OCI-LY7 (cell line): ENCODE data around the gene ITM2C. TPM values are rescaled to one million over a fixed set of nuclear protein-coding genes. Genes with fewer than 3 reads are reported as not detected.

ENCODE experiments used
- BruUV-seq: library from RNA; stranded (reverse); fragments of 400-500 nt; replicated peaks from 2 replicates; lab custom pipeline; 2021; lab: Mats Ljungman, UMichigan
- CTCF ChIA-PET: fragments of 300-600 bp; sonication (Branson Sonifier 250); formaldehyde crosslinking; loops from one replicate; lab custom pipeline; 2022; ENCODE audit warnings: antibody characterized with exemption; ENCODE audit not compliant: unreplicated experiment; lab: Charles Lee
- POLR2A ChIA-PET: fragments of 300-600 bp; sonication (Branson Sonifier 250); formaldehyde crosslinking; loops from one replicate; lab custom pipeline; 2022; ENCODE audit warnings: antibody characterized with exemption; lab: Charles Lee
- DNase-seq: peaks from one replicate; pipeline ENCODE4 v3.0.0-alpha.2; 2015; ENCODE audit warnings: low spot score
- H2AFZ ChIP-seq: fragments of 200-600 bp; sonication (generic), shearing (Covaris generic); 2 replicates; pipeline ENCODE4 v1.6.1; 2014; ENCODE audit warnings: mild to moderate bottlenecking, antibody characterized with exemption, low read length, moderate library complexity
- H3K27ac ChIP-seq: fragments of 200-600 bp; sonication (generic); 2 replicates; pipeline ENCODE4 v1.5.1; 2014; ENCODE audit warnings: mixed run types, low read depth, mild to moderate bottlenecking, moderate library complexity, low read length, inconsistent platforms; ENCODE audit not compliant: poor library complexity, severe bottlenecking
- H3K36me3 ChIP-seq: fragments of 200-600 bp; sonication (generic); 2 replicates; pipeline ENCODE4 v1.6.1; 2014; ENCODE audit warnings: mild to moderate bottlenecking, antibody characterized with exemption, low read length, moderate library complexity, mixed read lengths; ENCODE audit not compliant: insufficient read depth
- H3K4me1 ChIP-seq: fragments of 200-600 bp; sonication (generic); 2 replicates; pipeline ENCODE4 v1.5.1; 2014; ENCODE audit warnings: mild to moderate bottlenecking, low read length; ENCODE audit not compliant: insufficient read depth, poor library complexity, severe bottlenecking
- H3K4me2 ChIP-seq: fragments of 200-600 bp; sonication (generic); 2 replicates; pipeline ENCODE4 v1.6.1; 2014; ENCODE audit warnings: mild to moderate bottlenecking, low read length
- H3K4me3 ChIP-seq: fragments of 200-600 bp; sonication (generic); 2 replicates; pipeline ENCODE4 v1.5.1; 2014; ENCODE audit warnings: mild to moderate bottlenecking, low read depth, low read length; ENCODE audit not compliant: poor library complexity, severe bottlenecking
- H3K79me2 ChIP-seq: fragments of 200-600 bp; sonication (generic); 2 replicates; pipeline ENCODE4 v1.6.1; 2016; ENCODE audit warnings: low read depth, mild to moderate bottlenecking, low read length, moderate library complexity, mixed read lengths; ENCODE audit not compliant: insufficient read depth
- H3K9me2 ChIP-seq: fragments of 200-600 bp; sonication (generic); 2 replicates; pipeline ENCODE4 v1.6.1; 2016; ENCODE audit warnings: mild to moderate bottlenecking, low read length, mixed read lengths; ENCODE audit not compliant: insufficient read depth
- H3K9me3 ChIP-seq: fragments of 200-600 bp; sonication (generic); 2 replicates; pipeline ENCODE4 v1.6.1; 2014; ENCODE audit warnings: mild to moderate bottlenecking, mixed run types, low read length, mixed read lengths
- H4K20me1 ChIP-seq: fragments of 200-600 bp; sonication (generic); 2 replicates; pipeline ENCODE4 v1.6.1; 2014; ENCODE audit warnings: mild to moderate bottlenecking, antibody characterized with exemption, low read length, moderate library complexity, mixed read lengths; ENCODE audit not compliant: insufficient read depth
- EZH2phosphoT487 ChIP-seq: fragments of 200-600 bp; sonication (generic); IDR thresholded peaks from 2 replicates; pipeline ENCODE4 v1.6.1; 2018; ENCODE audit warnings: low read depth, borderline replicate concordance, mild to moderate bottlenecking, mixed run types, antibody characterized with exemption, low read length, moderate library complexity, mixed read lengths
- intact Hi-C: fragments of 100-400 bp; cut with micrococcal nuclease; formaldehyde crosslinking; loops from one replicate; pipeline ENCODE4 v1.10.0; 2022; ENCODE audit not compliant: unreplicated experiment
- total RNA-seq, 2 experiments: library from RNA; depleted of rRNA in 1 of 2; stranded (reverse); fragments of >200 nt in 1 of 2; shearing (Covaris generic) in 1 of 2; gene quantifications; 2 replicates each; pipeline ENCODE4 v1.2.3, GENCODE V29; 2014 to 2022
- TF ChIP-seq, protein P1 (sequence below): fragments of 200-600 bp; sonication (generic); conservative IDR thresholded peaks from 2 replicates; pipeline ENCODE4 v1.5.1; 2014; ENCODE audit warnings: mild to moderate bottlenecking, antibody characterized with exemption, low read length, moderate library complexity, mixed read lengths

Gene ITM2C
- total RNA-seq, 2 experiments from 2014 or later = not detected

DNA sequence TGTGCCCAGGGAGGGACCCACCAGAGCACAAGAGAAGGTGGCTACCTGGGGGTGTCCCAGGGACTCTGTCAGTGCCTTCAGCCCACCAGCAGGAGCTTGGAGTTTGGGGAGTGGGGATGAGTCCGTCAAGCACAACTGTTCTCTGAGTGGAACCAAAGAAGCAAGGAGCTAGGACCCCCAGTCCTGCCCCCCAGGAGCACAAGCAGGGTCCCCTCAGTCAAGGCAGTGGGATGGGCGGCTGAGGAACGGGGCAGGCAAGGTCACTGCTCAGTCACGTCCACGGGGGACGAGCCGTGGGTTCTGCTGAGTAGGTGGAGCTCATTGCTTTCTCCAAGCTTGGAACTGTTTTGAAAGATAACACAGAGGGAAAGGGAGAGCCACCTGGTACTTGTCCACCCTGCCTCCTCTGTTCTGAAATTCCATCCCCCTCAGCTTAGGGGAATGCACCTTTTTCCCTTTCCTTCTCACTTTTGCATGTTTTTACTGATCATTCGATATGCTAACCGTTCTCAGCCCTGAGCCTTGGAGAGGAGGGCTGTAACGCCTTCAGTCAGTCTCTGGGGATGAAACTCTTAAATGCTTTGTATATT lies 14.0 kb downstream of the ITM2C start:
- Histone ChIP-seq H3K79me2 (no peaks in the 10 kb centered on the region), H3K36me3 (no peaks in the 10 kb centered on the region), H3K4me3 (no peak overlapping the region), H3K4me2 (no peak overlapping the region), H3K27ac (no peak overlapping the region), H2AFZ (no peak overlapping the region), H3K4me1 (peaks cover 6% of the 10 kb centered on the region), H3K9me3 (no peaks in the 10 kb centered on the region), H4K20me1 (no peaks in the 10 kb centered on the region; the same call in 1 of the 2 replicates), H3K9me2 (no peaks in the 10 kb centered on the region)
- POLR2A ChIA-PET = interaction anchor here (0.5 to 0.9 kb wide), 4 partner anchors 9 to 1605 kb away, joined by 3 to 4 read pairs (median 3); no protein-coding TSS in a partner anchor
- CTCF ChIA-PET = interaction anchor here (0.5 to 0.6 kb wide), 2 partner anchors 55 to 62 kb away, joined by 3 read pairs; no protein-coding TSS in a partner anchor
- intact Hi-C loops = no loop called here
- BruUV-seq = no TSS peak
- DNase-seq = no peak
- no peak for TF ChIP-seq EZH2phosphoT487
- TF ChIP-seq, protein P1, sequence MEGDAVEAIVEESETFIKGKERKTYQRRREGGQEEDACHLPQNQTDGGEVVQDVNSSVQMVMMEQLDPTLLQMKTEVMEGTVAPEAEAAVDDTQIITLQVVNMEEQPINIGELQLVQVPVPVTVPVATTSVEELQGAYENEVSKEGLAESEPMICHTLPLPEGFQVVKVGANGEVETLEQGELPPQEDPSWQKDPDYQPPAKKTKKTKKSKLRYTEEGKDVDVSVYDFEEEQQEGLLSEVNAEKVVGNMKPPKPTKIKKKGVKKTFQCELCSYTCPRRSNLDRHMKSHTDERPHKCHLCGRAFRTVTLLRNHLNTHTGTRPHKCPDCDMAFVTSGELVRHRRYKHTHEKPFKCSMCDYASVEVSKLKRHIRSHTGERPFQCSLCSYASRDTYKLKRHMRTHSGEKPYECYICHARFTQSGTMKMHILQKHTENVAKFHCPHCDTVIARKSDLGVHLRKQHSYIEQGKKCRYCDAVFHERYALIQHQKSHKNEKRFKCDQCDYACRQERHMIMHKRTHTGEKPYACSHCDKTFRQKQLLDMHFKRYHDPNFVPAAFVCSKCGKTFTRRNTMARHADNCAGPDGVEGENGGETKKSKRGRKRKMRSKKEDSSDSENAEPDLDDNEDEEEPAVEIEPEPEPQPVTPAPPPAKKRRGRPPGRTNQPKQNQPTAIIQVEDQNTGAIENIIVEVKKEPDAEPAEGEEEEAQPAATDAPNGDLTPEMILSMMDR = no peak

DNA sequence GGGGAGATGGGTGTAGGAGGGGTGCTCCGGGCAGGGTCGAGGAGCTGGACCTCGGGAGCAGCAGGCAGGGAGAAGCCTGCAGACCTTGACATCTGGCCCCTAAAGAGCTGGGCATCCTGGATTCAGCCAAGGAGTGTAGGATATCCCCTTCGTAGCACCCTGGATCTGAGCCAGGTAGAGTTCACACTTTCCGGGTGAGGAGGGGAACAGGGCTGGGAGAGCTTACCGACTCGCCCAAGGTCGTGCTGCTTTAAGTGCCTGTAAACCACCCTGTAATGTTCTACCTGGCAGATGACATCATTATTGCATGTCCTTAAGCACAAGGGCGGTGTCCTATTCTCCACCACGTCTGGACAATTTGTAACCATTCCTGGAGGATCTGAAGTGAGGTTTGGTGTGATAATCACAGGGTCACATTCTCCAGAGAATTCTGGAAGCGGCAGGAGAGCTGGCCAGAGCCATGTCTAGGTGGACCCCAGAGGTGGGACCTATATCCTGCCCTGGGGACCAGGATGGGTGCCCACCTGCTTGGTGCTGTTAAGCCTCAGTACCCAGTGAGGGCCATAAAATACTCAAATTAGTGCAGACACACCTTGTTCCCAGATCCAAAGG lies 14.6 kb downstream of the ITM2C start:
- no peaks in the 10 kb centered on the region for H3K79me2 ChIP-seq
- H3K27ac ChIP-seq = no peak overlapping the region
- no peak for TF ChIP-seq EZH2phosphoT487
- TF ChIP-seq, protein P1 = no peak
- H3K9me3 ChIP-seq = no peaks in the 10 kb centered on the region
- no peak for DNase-seq
- BruUV-seq = no TSS peak
- no peak overlapping the region for H2AFZ ChIP-seq
- no peaks in the 10 kb centered on the region for H3K4me1 ChIP-seq
- no peaks in the 10 kb centered on the region for H3K36me3 ChIP-seq
- H3K4me2 ChIP-seq = no peak overlapping the region
- intact Hi-C loops = no loop called here
- POLR2A ChIA-PET = no interaction called here
- no peak overlapping the region for H3K4me3 ChIP-seq
- CTCF ChIA-PET = no interaction called here
- H4K20me1 ChIP-seq = no peaks in the 10 kb centered on the region; the same call in 1 of the 2 replicates
- H3K9me2 ChIP-seq = no peaks in the 10 kb centered on the region

DNA sequence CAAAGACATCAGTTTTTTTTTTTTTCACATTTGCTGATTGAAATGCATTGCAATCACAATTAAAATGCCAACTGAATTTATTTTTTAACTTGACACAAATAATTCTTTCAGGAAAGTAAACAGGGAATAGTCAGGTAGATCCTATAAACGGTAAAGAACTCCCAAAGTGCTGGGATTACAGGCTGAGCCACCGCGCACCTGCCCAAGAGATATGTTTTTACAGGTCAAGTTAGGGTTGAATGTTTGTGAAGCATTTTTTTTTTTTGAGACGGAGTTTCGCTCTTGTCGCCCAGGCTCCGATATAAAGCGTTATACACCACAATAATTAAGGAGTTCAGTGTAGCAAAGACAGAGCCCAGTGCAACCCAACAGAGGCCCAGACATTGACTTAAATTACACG lies 15.1 kb downstream of the ITM2C start:
- H3K4me1 ChIP-seq = no peaks in the 10 kb centered on the region
- CTCF ChIA-PET = no interaction called here
- H3K4me2 ChIP-seq = no peak overlapping the region
- H3K79me2 ChIP-seq = no peaks in the 10 kb centered on the region
- no peaks in the 10 kb centered on the region for H3K36me3 ChIP-seq
- intact Hi-C loops = no loop called here
- no peak for TF ChIP-seq EZH2phosphoT487
- TF ChIP-seq, protein P1 = no peak
- H3K4me3 ChIP-seq = no peak overlapping the region
- BruUV-seq = no TSS peak
- no peak overlapping the region for H3K27ac ChIP-seq
- H3K9me3 ChIP-seq = no peaks in the 10 kb centered on the region
- DNase-seq = no peak
- H3K9me2 ChIP-seq = no peaks in the 10 kb centered on the region
- H4K20me1 ChIP-seq = no peaks in the 10 kb centered on the region; the same call in 1 of the 2 replicates
- POLR2A ChIA-PET = no interaction called here
- no peak overlapping the region for H2AFZ ChIP-seq
